T-helper 17 cell (primary cell): ENCODE results near the gene ABCF3. TPM values are rescaled to one million over a fixed set of nuclear protein-coding genes. Genes with fewer than 3 reads are reported as not detected.

Experiments used
- ATAC-seq: fragments of 150-1000 bp; cut with Tn5 transposase; 2 replicates; pipeline ENCODE4 v1.10.0; 2021; ENCODE audit warnings: mild to moderate bottlenecking, moderate library complexity
- DNase-seq, 3 donors: peaks; one replicate each; pipeline versions ENCODE4 v3.0.0 to v3.0.0-alpha.2; 2020 to 2021
- H3K9me3 ChIP-seq: one replicate; pipeline ENCODE4 v1.7.0; 2013; ENCODE audit warnings: low read length, mild to moderate bottlenecking; ENCODE audit not compliant: control insufficient read depth, poor library complexity, severe bottlenecking
- H3K27ac Mint-ChIP-seq: one replicate; pipeline ENCODE4 v1.8.0; 2022; ENCODE audit warnings: mild to moderate bottlenecking, moderate library complexity, mixed read lengths
- H3K27me3 Mint-ChIP-seq: one replicate; pipeline ENCODE4 v1.8.0; 2022; ENCODE audit warnings: mixed read lengths
- H3K36me3 Mint-ChIP-seq: one replicate; pipeline ENCODE4 v1.8.0; 2022; ENCODE audit warnings: low read depth, mixed read lengths
- H3K4me1 Mint-ChIP-seq: one replicate; pipeline ENCODE4 v1.8.0; 2022; ENCODE audit warnings: mild to moderate bottlenecking, mixed read lengths
- H3K4me3 Mint-ChIP-seq: one replicate; pipeline ENCODE4 v1.8.0; 2022; ENCODE audit warnings: mild to moderate bottlenecking, moderate library complexity, mixed read lengths
- total RNA-seq, 4 donors: library from RNA in 2 of 4; stranded (reverse) in 2 of 4; gene quantifications; one replicate each; pipeline ENCODE4 v1.2.3 and lab custom pipeline; 2022 to 2026

ABCF3 gene
- total RNA-seq, 2 donors from 2014 or later = 118 to 120 TPM

GRCh38 chr3:184209146-184209923, 23.3 kb downstream of the ABCF3 start:
- Mint-ChIP-seq H3K27me3 (peaks cover 28% of the 10 kb centered on the region), H3K4me3 (no peak overlapping the region), H3K27ac (no peak overlapping the region), H3K36me3 (peaks cover 5% of the 10 kb centered on the region), H3K4me1 (no peaks in the 10 kb centered on the region)
- DNase-seq = no peak
- ATAC-seq = no peak
- no peaks in the 10 kb centered on the region for H3K9me3 ChIP-seq

- Mint-ChIP-seq H3K27ac (no peak overlapping the region), H3K27me3 (peaks cover 25% of the 10 kb centered on the region), H3K4me3 (no peak overlapping the region)
Measured at GRCh38 chr3:184211297-184211696, 25.3 kb downstream of the ABCF3 start.

DNA sequence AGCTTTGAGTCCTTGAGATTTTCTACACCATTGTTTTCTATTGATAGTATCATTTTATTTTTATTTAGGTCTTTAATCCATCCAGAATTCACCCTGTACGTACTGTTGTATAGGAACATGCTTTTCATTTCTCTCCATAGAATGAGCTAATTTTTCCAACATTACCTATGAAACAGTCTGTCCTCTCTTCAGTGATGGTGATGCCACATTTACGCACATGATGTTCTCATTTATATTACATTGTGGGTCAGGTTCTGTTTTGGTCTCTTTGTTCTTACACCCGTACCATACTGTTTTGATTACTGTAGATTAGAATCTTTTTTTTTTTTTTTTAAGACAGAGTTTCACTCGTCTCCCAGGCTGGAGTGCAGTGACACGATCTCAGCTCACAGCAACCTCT, 25.7 kb downstream of the ABCF3 start:
- Mint-ChIP-seq H3K4me3 (no peak overlapping the region), H3K4me1 (no peaks in the 10 kb centered on the region), H3K27me3 (peaks cover 20% of the 10 kb centered on the region), H3K36me3 (peaks cover 3% of the 10 kb centered on the region), H3K27ac (no peak overlapping the region)
- no peaks in the 10 kb centered on the region for H3K9me3 ChIP-seq
- DNase-seq = no peak
- no peak for ATAC-seq

More at GRCh38 chr3:184211297-184211696, 25.3 kb downstream of the ABCF3 start:
- DNase-seq = no peak
- H3K9me3 ChIP-seq = no peaks in the 10 kb centered on the region
- no peak for ATAC-seq
- Mint-ChIP-seq H3K36me3 (peaks cover 5% of the 10 kb centered on the region), H3K4me1 (no peaks in the 10 kb centered on the region)

GRCh38 chr3:184218814-184219213, 32.8 kb downstream of the ABCF3 start:
- ATAC-seq = no peak
- no peaks in the 10 kb centered on the region for H3K4me1 Mint-ChIP-seq
- DNase-seq = no peak
- no peak overlapping the region for H3K4me3 Mint-ChIP-seq
- H3K27me3 Mint-ChIP-seq = peaks cover 16% of the 10 kb centered on the region
- no peak overlapping the region for H3K27ac Mint-ChIP-seq
- H3K9me3 ChIP-seq = no peaks in the 10 kb centered on the region
- no peaks in the 10 kb centered on the region for H3K36me3 Mint-ChIP-seq

DNA sequence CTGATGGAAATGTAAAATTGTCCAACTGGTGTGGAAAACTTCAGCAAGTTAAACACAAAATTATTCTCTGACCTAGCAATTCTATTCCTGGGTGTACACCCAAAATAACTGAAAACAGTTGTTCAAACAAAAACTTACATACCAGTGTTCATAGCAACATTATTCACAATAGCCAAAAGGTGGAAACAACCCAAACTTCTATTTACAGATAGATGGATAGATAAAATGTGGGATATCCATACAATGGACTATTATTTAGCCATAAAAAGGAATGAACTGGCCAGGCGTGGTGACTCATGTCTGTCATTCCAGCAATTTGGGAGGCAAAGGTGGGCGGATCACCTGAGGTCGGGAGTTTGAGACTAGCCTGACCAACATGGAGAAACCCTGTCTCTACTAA, 36.5 kb downstream of the ABCF3 start:
- no peak overlapping the region for H3K4me3 Mint-ChIP-seq
- H3K27me3 Mint-ChIP-seq = peaks cover 35% of the 10 kb centered on the region
- H3K4me1 Mint-ChIP-seq = no peaks in the 10 kb centered on the region
- no peaks in the 10 kb centered on the region for H3K9me3 ChIP-seq
- no peak overlapping the region for H3K27ac Mint-ChIP-seq
- no peak for ATAC-seq
- no peak for DNase-seq
- H3K36me3 Mint-ChIP-seq = no peaks in the 10 kb centered on the region

GRCh38 chr3:184223946-184224345, 37.9 kb downstream of the ABCF3 start:
- Mint-ChIP-seq H3K27ac (no peak overlapping the region), H3K36me3 (no peaks in the 10 kb centered on the region), H3K4me1 (peaks cover 2% of the 10 kb centered on the region), H3K27me3 (peaks cover 42% of the 10 kb centered on the region), H3K4me3 (no peak overlapping the region)
- DNase-seq (no peak), ATAC-seq (no peak)
- no peaks in the 10 kb centered on the region for H3K9me3 ChIP-seq

- Mint-ChIP-seq H3K4me3 (no peak overlapping the region), H3K27ac (no peak overlapping the region), H3K36me3 (peaks cover 5% of the 10 kb centered on the region), H3K27me3 (peaks cover 60% of the 10 kb centered on the region), H3K4me1 (peaks cover 12% of the 10 kb centered on the region)
- peak; percentile 50 for ATAC-seq
- H3K9me3 ChIP-seq = no peaks in the 10 kb centered on the region
- DNase-seq = peak; percentile 35 to 40 (median 39)
Measured at GRCh38 chr3:184227481-184227935, 41.5 kb downstream of the ABCF3 start.

DNA sequence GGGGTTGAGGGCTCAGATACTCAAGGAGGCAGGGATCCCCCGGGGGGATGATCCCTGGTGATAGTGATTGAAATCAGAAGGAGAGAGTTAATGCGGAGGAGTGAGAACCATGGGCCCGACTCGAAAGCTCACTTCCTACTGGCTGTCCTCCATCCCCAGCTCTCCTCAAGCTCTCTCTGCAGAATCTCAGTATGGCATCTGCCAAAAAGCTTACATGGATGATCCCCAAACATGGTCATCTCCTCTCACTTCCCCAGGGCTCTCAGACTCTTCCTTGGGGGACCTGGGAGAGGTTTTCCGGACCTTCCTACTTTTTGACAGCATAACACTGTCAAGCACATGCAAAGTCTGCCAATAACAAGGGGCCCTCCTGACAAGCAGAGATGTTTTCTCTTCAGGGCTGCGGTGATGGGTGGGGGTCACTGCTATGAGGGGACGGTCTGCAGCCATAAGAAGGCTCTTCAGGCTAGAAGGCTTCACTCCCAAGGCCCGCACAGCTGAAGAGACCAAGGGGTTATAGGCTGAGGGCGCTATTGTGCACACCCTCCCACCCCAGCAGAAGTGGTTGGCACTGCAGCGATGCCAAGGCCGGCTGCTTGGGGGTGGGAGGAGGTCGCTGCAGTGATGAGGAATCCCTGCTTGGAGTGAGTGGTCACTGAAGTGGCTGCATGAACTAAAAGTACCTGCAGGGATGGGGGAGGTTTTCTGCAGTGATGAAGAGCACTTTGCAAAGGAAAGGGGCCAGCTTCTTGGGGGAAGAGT, 42.6 kb downstream of the ABCF3 start:
- DNase-seq (no peak), ATAC-seq (no peak)
- Mint-ChIP-seq H3K4me1 (peaks cover 12% of the 10 kb centered on the region), H3K27ac (no peak overlapping the region), H3K36me3 (peaks cover 5% of the 10 kb centered on the region), H3K4me3 (peak overlapping the region; percentile 90), H3K27me3 (peaks cover 64% of the 10 kb centered on the region)
- no peaks in the 10 kb centered on the region for H3K9me3 ChIP-seq

GRCh38 chr3:184229394-184230080, 43.5 kb downstream of the ABCF3 start, which contains the start of gene VWA5B2:
TSS of gene VWA5B2 (plus strand) at chr3:184229585. CDS start at chr3:184230529, 944 bp downstream.
- H3K27ac Mint-ChIP-seq = no peak within 1 kb of the TSS
- H3K9me3 ChIP-seq = no peaks in the 10 kb centered on the region
- peak; percentile 97 for ATAC-seq
- DNase-seq = peak; percentile 60 to 73 (median 72)
- H3K36me3 Mint-ChIP-seq = peaks cover 5% of the 10 kb centered on the region
- H3K4me3 Mint-ChIP-seq = peak within 1 kb of the TSS; percentile 90
- H3K27me3 Mint-ChIP-seq = peaks cover 58% of the 10 kb centered on the region
- H3K4me1 Mint-ChIP-seq = peaks cover 12% of the 10 kb centered on the region

DNA sequence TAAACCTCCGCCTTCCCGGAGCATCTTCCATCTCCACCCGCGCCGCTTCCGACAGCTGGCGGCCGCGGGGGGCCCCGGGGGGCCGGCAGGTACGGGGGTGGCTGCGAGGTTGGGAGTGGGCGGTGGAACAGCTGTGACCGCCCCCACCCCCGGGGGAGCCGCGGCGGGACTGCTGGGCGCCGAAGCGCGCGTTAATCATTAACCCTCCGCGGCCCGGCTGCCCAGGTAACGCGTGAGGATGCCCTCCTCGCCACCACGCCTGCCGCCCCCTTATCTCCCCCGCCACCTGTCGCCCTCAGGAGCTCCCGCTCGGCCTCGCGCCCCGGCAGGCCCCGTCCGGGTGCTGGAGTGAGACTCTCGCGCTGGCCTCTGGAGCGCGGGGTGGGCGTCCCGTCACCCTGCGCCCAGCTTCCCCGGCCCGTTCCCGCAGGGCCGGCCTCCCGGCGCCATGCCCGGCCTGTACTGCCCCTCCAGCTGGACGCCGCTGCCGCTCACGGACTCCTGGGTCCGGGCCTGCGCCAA, 44.1 kb downstream of the ABCF3 start:
- peaks cover 53% of the 10 kb centered on the region for H3K27me3 Mint-ChIP-seq
- ATAC-seq = no peak
- no peak for DNase-seq
- peaks cover 5% of the 10 kb centered on the region for H3K36me3 Mint-ChIP-seq
- H3K9me3 ChIP-seq = no peaks in the 10 kb centered on the region
- H3K27ac Mint-ChIP-seq = no peak overlapping the region
- peaks cover 12% of the 10 kb centered on the region for H3K4me1 Mint-ChIP-seq
- peak overlapping the region; percentile 90 for H3K4me3 Mint-ChIP-seq

DNA sequence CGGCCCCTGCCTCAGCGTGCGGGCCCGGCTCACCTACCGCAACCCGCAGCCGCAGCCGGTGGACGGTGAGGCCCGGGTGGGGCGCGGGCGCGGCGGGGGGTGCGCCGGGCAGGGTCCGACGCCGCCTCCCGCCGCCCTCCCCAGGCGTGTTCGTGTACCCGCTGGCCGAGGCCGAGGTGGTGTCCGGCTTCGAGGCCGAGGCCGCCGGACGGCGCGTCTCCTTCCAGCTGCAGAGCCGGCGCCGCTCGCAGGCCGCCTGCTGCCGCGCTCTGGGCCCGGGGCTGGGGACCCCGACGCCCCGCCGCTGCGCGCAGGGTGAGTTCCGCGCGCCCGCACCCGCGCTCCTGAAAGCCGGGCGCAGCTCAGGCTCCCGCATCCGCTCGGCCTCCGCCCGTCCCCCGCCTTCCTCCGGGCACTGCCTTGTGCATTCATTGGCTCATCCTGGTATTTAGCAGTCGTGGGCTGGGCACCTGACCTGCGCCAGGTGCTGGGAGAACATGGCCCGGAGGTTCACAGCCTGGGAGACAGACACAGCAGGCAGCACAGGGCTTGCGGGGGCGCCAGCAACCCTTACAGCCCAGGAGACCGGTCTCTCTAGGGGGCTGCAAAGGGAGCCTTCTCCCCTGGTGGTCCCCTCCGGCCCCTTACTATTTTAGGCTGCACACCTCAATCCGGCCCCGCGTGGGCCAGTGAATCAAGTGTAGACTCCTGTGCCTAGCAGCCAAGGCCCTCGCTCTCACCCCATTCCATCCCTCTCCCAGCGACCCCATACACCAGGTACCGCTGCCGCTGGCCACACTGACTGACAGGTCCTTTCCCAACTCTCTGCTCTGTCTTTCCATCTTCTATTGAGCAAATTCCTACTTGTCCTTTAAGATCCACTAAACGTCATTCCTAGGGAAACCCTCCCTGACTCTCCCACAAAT, 44.9 kb downstream of the ABCF3 start:
- ATAC-seq = no peak
- H3K4me3 Mint-ChIP-seq = peak overlapping the region; percentile 91
- no peak for DNase-seq

GRCh38 chr3:184231671-184232070, 45.7 kb downstream of the ABCF3 start:
- Mint-ChIP-seq H3K4me1 (peaks cover 12% of the 10 kb centered on the region), H3K27me3 (peaks cover 42% of the 10 kb centered on the region), H3K36me3 (peaks cover 5% of the 10 kb centered on the region), H3K4me3 (peak overlapping the region; percentile 91), H3K27ac (no peak overlapping the region)
- DNase-seq (no peak), ATAC-seq (no peak)
- no peaks in the 10 kb centered on the region for H3K9me3 ChIP-seq

More for the DNA sequence above, 44.9 kb downstream of the ABCF3 start:
- Mint-ChIP-seq H3K27ac (no peak overlapping the region), H3K4me1 (peaks cover 12% of the 10 kb centered on the region), H3K27me3 (peaks cover 50% of the 10 kb centered on the region), H3K36me3 (peaks cover 5% of the 10 kb centered on the region)
- H3K9me3 ChIP-seq = no peaks in the 10 kb centered on the region
